ENCODE results near the gene CRACDL.

DNA sequence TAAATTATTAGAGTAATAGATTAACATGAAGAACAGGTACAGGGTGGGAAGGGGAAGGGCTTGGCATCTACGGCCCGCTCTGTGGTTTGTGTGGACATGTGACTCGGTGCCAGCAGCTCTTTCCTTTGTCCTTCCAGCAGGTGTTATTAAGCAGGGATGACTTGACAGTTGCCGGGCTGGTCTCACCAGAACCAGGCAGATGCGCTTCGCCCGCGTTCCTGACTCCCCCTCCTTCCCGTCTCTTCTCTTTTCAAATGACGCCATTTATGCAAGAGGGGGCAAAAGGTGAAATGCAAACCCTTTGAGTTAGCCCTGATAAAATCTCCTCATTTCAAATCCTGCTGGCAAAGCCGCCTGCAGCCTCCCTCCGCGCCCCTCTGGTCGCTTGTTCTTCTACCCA, 166.2 kb downstream of the CRACDL start:
- TF ChIP-seq CTCF (IDR thresholded peaks at IDR 0.05; ENCODE audit: insufficient read depth, low read length, poor library complexity, severe bottlenecking) (no peak), EZH2phosphoT487 (conservative IDR thresholded peaks at IDR 0.05; ENCODE audit: low read length) (no peak)
